ENCODE results near the gene UBAC1. TPM values are rescaled to one million over a fixed set of nuclear protein-coding genes. Genes with fewer than 3 reads are reported as not detected.
A peak's percentile ranks its signal among the peaks of the same experiment; 100 is the strongest.

Gene UBAC1
- total RNA-seq, 1 donor from 2014 or later, result 36.1 TPM

DNA sequence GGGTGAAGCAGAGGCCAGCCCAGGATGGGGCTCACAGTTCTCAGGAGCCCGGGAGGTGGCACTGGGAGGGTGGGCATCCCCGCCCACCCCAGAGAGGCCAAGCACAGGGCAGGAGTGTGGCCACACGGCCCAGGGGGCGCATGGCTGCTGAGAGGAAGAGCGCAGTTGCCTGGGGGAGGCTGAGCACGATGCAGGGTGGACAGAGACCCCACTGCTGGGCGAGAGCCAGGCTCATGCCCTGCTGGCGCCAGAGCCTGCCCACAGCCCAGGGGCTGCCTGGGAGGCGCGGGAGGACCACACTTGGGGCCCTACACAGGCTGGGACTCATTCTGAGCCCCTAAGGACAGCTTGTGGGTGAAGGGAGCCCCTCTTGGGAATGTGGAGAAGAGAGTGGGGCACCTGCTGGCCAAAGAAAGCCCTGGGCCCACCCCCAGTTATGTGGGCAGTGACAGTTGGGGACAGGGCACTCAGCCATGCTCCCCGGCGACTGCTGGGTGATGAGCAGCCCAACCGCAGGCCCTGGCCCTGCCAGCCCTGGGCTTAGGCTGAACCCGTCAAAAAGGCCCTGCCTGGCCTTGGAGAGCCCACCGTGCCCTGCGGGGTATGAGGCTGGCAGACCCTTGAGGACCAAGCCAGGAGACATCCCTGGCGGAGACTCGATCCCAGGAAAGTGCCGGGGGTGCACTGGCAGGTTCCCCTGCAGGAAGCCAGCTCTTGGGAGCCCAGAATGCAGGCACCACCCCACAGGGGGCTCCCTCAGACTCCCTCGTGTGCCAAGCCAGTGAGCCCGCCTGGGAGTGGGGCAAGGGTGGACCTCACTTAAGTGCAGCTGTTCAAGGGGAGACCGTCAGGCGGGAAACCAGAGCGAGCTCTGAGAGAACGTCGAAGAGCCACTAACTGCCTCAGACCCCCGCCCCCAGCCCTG lies 32.2 kb downstream of the UBAC1 start:
- peaks cover 12% of the 10 kb centered on the region for H3K36me3 ChIP-seq (ENCODE audit: control insufficient read depth, insufficient read depth, low read length)
- H3K4me3 ChIP-seq (ENCODE audit: low read depth, low read length), result no peak overlapping the region
- no peak for DNase-seq (ENCODE audit: low read depth)
- peak; percentile 72 for FAIRE-seq
- H3K27me3 ChIP-seq (ENCODE audit: control insufficient read depth, insufficient read depth, low read length), result no peaks in the 10 kb centered on the region
- TF ChIP-seq, protein P1, sequence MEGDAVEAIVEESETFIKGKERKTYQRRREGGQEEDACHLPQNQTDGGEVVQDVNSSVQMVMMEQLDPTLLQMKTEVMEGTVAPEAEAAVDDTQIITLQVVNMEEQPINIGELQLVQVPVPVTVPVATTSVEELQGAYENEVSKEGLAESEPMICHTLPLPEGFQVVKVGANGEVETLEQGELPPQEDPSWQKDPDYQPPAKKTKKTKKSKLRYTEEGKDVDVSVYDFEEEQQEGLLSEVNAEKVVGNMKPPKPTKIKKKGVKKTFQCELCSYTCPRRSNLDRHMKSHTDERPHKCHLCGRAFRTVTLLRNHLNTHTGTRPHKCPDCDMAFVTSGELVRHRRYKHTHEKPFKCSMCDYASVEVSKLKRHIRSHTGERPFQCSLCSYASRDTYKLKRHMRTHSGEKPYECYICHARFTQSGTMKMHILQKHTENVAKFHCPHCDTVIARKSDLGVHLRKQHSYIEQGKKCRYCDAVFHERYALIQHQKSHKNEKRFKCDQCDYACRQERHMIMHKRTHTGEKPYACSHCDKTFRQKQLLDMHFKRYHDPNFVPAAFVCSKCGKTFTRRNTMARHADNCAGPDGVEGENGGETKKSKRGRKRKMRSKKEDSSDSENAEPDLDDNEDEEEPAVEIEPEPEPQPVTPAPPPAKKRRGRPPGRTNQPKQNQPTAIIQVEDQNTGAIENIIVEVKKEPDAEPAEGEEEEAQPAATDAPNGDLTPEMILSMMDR (IDR thresholded peaks at IDR 0.05; ENCODE audit: insufficient read depth, low read length, severe bottlenecking), result no peak

DNA sequence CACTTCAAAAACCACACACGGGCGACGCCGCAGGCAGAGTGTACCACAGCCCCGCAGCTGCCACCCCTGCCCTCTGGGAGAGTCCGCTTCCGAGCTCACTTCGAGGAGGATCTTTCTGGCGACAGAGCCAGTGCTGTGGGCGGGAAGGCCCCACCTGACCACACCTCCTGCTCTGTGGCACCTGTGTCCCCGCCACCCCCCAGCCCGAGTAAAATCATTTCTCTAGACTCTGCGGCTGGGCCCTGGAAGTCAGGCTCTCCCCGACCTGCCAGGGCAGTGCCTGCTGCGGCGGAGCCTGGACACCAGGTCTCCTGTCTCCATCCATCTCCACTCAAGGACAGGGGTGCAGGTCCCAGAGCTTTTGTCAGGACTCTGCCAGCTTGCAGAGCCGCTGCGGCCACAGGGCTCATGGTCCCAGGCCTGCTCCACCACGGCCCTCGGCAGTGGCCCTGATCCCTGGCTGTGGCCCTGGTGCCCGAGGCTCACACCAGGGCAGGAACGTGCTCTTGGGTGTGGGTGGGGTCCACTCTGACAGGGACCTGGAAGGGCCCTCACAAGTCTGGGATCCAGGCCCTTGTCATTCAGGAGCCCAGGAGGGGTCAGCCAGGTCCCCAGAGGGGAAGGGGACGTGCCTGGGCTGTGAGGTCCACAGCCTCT lies 33.0 kb downstream of the UBAC1 start:
- Histone ChIP-seq H3K4me3 (ENCODE audit: low read depth, low read length) (no peak overlapping the region), H3K36me3 (ENCODE audit: control insufficient read depth, insufficient read depth, low read length) (peaks cover 10% of the 10 kb centered on the region), H3K27me3 (ENCODE audit: control insufficient read depth, insufficient read depth, low read length) (no peaks in the 10 kb centered on the region)
- DNase-seq (ENCODE audit: low read depth) (no peak), FAIRE-seq (no peak)
- TF ChIP-seq, protein P1 (IDR thresholded peaks at IDR 0.05; ENCODE audit: insufficient read depth, low read length, severe bottlenecking), result no peak

DNA sequence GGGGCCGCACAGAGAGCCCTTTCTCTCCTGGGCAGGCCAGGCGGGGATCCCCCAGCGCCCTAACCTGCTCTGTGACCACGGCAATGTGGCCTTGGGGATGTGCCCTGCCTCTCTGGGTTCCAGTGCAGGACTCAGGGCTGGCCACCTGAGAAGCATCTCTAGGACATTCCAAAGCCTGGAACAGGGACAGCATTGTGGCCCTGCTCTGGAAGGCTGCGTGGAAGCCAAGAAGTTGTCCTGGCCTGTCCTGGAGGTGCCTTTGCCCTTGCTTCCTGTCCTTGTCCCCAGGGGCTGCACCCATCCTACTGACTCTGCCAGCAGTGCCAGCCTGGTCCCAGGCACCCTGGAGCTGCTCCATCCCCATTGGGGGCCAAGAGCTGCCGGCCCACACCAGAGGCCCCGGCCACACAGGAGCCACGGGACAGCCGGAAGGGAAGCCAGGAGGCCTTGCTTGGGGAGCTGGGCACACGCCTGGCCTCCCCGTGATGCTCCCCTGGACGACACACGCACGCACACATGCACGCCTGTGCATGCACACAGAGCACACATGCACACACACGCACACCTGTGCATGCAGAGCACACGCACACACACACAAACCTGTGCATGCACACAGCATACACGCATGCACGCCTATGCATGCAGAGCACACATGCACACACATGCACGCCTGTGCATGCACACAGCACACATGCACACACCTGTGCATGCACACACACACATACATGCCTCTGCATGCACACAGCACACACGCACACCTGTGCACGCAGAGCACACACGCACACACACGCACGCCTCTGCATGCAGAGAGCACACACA lies 33.8 kb downstream of the UBAC1 start:
- Histone ChIP-seq H3K27me3 (ENCODE audit: control insufficient read depth, insufficient read depth, low read length) (no peaks in the 10 kb centered on the region), H3K4me3 (ENCODE audit: low read depth, low read length) (no peak overlapping the region), H3K36me3 (ENCODE audit: control insufficient read depth, insufficient read depth, low read length) (peaks cover 6% of the 10 kb centered on the region)
- peak; percentile 92 for FAIRE-seq
- DNase-seq (ENCODE audit: low read depth), result no peak
- TF ChIP-seq, protein P1 (IDR thresholded peaks at IDR 0.05; ENCODE audit: insufficient read depth, low read length, severe bottlenecking), result peak; percentile 0

DNA sequence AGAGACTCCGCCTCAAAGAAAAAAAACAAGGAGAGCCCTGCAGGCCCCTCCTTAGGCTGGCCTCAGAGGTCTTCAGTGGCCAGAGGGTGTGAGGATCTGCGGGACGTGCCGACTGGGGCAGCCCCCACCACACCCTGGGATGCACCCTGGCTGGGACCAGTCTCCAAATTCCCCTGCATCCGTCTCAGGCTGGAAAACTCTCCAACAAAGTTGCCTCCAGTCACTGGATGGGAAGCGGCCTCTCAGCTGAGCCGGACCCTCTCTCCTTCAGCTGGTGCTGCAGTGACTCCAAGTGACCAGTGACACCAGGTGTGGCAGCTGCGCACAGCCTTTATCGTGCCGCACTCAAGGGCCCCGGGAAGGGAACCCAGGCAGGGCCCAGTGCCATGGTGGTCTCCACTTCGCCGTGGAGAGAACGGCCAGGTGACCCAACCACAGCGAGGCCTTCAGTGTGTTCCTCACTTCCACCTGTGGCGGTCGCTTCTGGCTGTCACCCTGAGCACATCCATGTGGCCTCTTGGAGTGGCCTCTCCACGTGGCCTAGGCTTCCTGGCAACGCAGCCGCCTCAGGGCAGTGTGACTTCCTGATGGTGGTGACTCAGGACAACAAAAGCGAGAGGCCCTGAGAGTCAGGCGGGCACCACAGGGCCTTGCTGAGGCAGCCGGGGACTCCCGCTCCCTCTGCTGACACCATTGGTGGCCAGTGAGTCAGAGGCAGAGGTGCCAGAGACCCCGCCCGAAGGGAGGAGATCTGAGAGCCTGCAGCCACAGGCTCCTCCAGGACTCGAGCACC lies 34.6 kb downstream of the UBAC1 start:
- DNase-seq (ENCODE audit: low read depth) (peak; percentile 88), FAIRE-seq (no peak)
- no peaks in the 10 kb centered on the region for H3K27me3 ChIP-seq (ENCODE audit: control insufficient read depth, insufficient read depth, low read length)
- peaks cover 5% of the 10 kb centered on the region for H3K36me3 ChIP-seq (ENCODE audit: control insufficient read depth, insufficient read depth, low read length)
- TF ChIP-seq, protein P1 (IDR thresholded peaks at IDR 0.05; ENCODE audit: insufficient read depth, low read length, severe bottlenecking), result peak; percentile 7
- H3K4me3 ChIP-seq (ENCODE audit: low read depth, low read length), result no peak overlapping the region

DNA sequence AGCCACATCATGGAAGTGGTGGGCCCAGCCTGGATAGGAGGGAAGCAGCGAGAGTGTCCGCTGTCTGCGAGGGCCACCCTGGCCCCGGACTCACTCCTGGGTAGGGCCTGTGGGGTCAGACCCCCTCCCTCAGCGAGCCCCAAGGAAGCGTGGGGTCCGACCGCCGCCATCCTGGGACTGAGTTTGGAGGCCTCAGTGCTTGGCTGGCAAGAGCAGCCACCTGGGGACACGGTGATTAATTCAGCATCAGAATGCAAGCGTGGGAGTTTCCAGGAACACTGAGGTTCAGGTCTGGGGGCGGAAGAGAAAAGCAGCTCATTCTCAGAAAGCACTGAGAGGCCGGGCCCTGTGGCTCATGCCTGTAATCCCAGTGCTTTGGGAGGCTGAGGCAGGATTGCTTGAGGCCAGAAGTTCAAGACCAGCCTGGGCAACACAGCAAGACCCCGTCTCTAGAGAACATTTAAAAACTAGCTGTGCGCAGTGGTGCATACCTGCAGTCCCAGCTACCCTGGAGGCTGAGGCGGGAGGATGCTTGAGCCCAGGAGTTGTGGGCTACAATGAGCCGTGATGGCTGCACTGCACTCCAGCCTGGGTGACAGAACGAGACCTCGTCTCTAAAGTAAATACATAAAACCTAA lies 35.6 kb downstream of the UBAC1 start:
- FAIRE-seq (no peak), DNase-seq (ENCODE audit: low read depth) (peak; percentile 31)
- TF ChIP-seq, protein P1 (IDR thresholded peaks at IDR 0.05; ENCODE audit: insufficient read depth, low read length, severe bottlenecking), result no peak
- Histone ChIP-seq H3K27me3 (ENCODE audit: control insufficient read depth, insufficient read depth, low read length) (no peaks in the 10 kb centered on the region), H3K36me3 (ENCODE audit: control insufficient read depth, insufficient read depth, low read length) (peaks cover 3% of the 10 kb centered on the region), H3K4me3 (ENCODE audit: low read depth, low read length) (no peak overlapping the region)
